Nephron (organoid): ENCODE measurements around the gene ADARB1.

ENCODE experiments used
- H3K27ac Mint-ChIP-seq, 3 experiments: 2 replicates each; pipeline ENCODE4 v1.8.0; 2020; ENCODE audit warnings: mixed read lengths in 3 of 3, mild to moderate bottlenecking in 2 of 3, moderate library complexity in 1 of 3
- H3K27me3 Mint-ChIP-seq: 2 replicates; pipeline ENCODE4 v1.8.0; 2021; ENCODE audit warnings: low read depth, mild to moderate bottlenecking, moderate library complexity, mixed read lengths
- H3K36me3 Mint-ChIP-seq: 2 replicates; pipeline ENCODE4 v1.8.0; 2020; ENCODE audit warnings: low read depth, mixed read lengths
- H3K4me1 Mint-ChIP-seq: 2 replicates; pipeline ENCODE4 v1.8.0; 2020; ENCODE audit warnings: mixed read lengths
- H3K4me3 Mint-ChIP-seq, 3 experiments: 2 replicates each; pipeline ENCODE4 v1.8.0; 2020; ENCODE audit warnings: mild to moderate bottlenecking in 3 of 3, mixed read lengths in 3 of 3, moderate library complexity in 2 of 3
- H3K9me3 Mint-ChIP-seq: 2 replicates; pipeline ENCODE4 v1.8.0; 2020; ENCODE audit warnings: mixed read lengths
- TF ChIP-seq, protein P1 (sequence below), 3 experiments: fragments of 200-600 bp; sonication (generic); IDR thresholded peaks; one replicate each; pipeline ENCODE4 v1.5.0; 2021; ENCODE audit warnings: antibody characterized with exemption in 3 of 3; ENCODE audit not compliant: unreplicated experiment in 3 of 3

ADARB1 gene

DNA sequence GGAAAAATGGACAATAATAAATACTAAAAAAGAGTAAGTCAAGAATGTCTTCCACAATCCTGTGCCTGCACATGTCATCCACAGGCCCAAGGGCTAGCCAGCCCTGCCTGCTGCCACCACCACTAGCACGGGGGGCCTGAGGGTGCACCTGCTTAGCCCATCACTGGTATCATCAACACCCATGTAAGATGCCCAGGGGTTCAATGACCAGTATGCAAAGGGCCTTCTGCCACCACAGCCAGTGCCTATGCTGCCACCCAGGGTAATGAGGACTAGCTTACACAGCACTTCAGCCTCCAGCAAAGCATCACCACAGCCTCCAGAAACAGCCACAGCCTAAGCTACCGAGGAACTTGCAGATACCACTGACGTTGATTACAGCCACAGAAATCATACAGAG lies 167.0 kb downstream of the ADARB1 start:
- Mint-ChIP-seq H3K9me3 (peaks cover 41% of the 10 kb centered on the region), H3K27ac (no peak overlapping the region), H3K4me1 (no peaks in the 10 kb centered on the region), H3K27me3 (peaks cover 8% of the 10 kb centered on the region), H3K4me3 (no peak overlapping the region), H3K36me3 (peaks cover 3% of the 10 kb centered on the region)
- TF ChIP-seq, protein P1, sequence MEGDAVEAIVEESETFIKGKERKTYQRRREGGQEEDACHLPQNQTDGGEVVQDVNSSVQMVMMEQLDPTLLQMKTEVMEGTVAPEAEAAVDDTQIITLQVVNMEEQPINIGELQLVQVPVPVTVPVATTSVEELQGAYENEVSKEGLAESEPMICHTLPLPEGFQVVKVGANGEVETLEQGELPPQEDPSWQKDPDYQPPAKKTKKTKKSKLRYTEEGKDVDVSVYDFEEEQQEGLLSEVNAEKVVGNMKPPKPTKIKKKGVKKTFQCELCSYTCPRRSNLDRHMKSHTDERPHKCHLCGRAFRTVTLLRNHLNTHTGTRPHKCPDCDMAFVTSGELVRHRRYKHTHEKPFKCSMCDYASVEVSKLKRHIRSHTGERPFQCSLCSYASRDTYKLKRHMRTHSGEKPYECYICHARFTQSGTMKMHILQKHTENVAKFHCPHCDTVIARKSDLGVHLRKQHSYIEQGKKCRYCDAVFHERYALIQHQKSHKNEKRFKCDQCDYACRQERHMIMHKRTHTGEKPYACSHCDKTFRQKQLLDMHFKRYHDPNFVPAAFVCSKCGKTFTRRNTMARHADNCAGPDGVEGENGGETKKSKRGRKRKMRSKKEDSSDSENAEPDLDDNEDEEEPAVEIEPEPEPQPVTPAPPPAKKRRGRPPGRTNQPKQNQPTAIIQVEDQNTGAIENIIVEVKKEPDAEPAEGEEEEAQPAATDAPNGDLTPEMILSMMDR (IDR thresholded peaks at IDR 0.05; ENCODE audit: unreplicated experiment in 3 of 3) = no peak

- Mint-ChIP-seq H3K9me3 (peaks cover 30% of the 10 kb centered on the region), H3K27me3 (peaks cover 16% of the 10 kb centered on the region), H3K36me3 (peaks cover 3% of the 10 kb centered on the region), H3K27ac (no peak overlapping the region), H3K4me3 (no peak overlapping the region), H3K4me1 (peaks cover 12% of the 10 kb centered on the region)
- TF ChIP-seq, protein P1 (IDR thresholded peaks at IDR 0.05; ENCODE audit: unreplicated experiment in 3 of 3) = no peak
Measured at GRCh38 chr21:45243603-45244002, 169.2 kb downstream of the ADARB1 start.

- TF ChIP-seq, protein P1 (IDR thresholded peaks at IDR 0.05; ENCODE audit: unreplicated experiment in 3 of 3) = no peak
- Mint-ChIP-seq H3K27me3 (peaks cover 19% of the 10 kb centered on the region), H3K27ac (no peak overlapping the region), H3K4me3 (no peak overlapping the region), H3K9me3 (peaks cover 29% of the 10 kb centered on the region), H3K4me1 (peaks cover 21% of the 10 kb centered on the region), H3K36me3 (peaks cover 3% of the 10 kb centered on the region)
Measured at GRCh38 chr21:45244799-45245340, 170.5 kb downstream of the ADARB1 start.

DNA sequence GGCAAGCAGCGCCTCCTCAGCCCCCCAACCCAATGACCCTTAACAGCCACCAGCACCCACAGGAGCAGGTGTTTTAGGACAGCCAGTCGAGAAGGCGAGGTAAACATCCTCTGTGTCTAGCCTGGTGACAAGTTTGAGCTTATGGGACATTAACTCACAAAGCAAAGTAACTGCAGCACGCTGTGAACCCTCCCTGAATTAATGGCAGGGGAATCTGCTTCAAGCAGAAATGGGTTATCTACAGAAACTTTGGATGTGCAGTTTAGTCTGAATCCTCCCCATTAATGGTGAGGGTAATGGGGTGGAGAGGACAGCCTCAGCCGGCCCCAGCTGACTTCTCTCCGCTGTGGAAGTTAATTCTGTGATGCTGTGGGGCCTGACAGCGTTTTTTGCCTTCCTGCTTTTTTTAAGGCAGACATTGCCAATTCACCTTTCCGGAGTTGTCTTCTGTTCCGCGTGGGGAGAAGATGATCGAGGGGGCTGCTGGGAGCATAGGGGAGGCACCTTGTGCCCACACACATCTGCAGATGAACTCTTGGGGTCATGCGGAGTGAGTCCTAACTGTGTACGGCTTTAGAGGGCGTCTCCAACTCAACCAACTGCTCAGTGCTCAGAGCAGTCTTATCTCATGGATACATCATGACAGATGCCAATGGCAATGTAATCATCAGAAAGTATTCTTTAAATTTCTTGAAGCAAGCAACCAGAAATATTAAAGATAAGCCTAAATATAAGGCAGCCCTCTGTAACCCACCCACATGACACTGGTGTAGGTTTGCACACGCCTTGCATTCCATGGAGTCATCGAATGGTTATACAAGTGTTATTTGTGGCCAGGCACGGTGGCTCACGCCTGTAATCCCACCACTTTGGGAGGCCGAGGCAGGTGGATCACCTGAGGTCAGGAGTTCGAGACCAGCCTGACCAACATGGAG lies 172.3 kb downstream of the ADARB1 start:
- Mint-ChIP-seq H3K27me3 (peaks cover 14% of the 10 kb centered on the region), H3K4me1 (peaks cover 21% of the 10 kb centered on the region)

GRCh38 chr21:45248301-45248892 lies 174.0 kb downstream of the ADARB1 start:
- Mint-ChIP-seq H3K27ac (peak overlapping the region in 2 of 3 experiments; percentile 2 to 3), H3K4me1 (peaks cover 21% of the 10 kb centered on the region)
- TF ChIP-seq, protein P1 (IDR thresholded peaks at IDR 0.05; ENCODE audit: unreplicated experiment in 3 of 3) = no peak

More for the DNA sequence above, 172.3 kb downstream of the ADARB1 start:
- TF ChIP-seq, protein P1 (IDR thresholded peaks at IDR 0.05; ENCODE audit: unreplicated experiment in 3 of 3) = no peak
- Mint-ChIP-seq H3K27ac (no peak overlapping the region), H3K9me3 (peaks cover 27% of the 10 kb centered on the region), H3K4me3 (no peak overlapping the region), H3K36me3 (peaks cover 3% of the 10 kb centered on the region)

More at GRCh38 chr21:45248301-45248892, 174.0 kb downstream of the ADARB1 start:
- Mint-ChIP-seq H3K4me3 (peak overlapping the region; percentile 12 to 65 (median 43)), H3K9me3 (peaks cover 24% of the 10 kb centered on the region), H3K27me3 (peaks cover 14% of the 10 kb centered on the region), H3K36me3 (peaks cover 3% of the 10 kb centered on the region)
